Measurements from ENCODE around the gene CFH. TPM values are rescaled to one million over a fixed set of nuclear protein-coding genes. Genes with fewer than 3 reads are reported as not detected.

CFH gene
- polyA plus RNA-seq, 1 of the 3 experiments (the other 2 are of a cell fraction), result 2.9 TPM

GRCh38 chr1:196669693-196670092 lies 17.9 kb downstream of the CFH start (continued):
- TF ChIP-seq CTCF (IDR thresholded peaks at IDR 0.05), result no peak
- TF ChIP-seq POLR2AphosphoS5 (IDR thresholded peaks at IDR 0.05; ENCODE audit: low read depth, low read length), result no peak

DNA sequence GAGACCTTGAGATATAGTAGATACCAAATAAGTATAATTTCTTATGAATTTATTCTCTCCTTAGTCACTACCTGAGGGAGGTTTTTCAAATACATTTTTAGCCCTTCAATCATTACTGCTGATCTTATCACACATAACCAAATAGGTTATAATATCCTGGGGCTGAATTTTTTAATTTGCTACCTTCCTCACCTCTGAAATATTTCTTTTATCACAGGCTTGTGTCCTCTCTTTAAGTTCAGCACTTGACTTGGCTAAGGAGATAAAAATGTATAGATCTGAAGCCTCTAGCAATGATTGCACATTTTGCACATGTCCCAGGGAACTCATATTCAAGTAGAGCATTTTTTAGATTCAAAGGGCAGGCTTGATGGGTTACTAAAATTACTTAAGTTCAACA lies 23.1 kb downstream of the CFH start:
- no peaks in the 10 kb centered on the region for H3K36me3 ChIP-seq (replicated peaks in 1 of 2; ENCODE audit: control insufficient read depth in 1 of 2, insufficient read depth in 2 of 2, low read length in 1 of 2)
- H3K27me3 ChIP-seq (ENCODE audit: insufficient read depth), result no peaks in the 10 kb centered on the region
- H3K79me2 ChIP-seq (ENCODE audit: insufficient read depth), result no peaks in the 10 kb centered on the region
- H3K9me3 ChIP-seq, result no peaks in the 10 kb centered on the region
- POLR2A ChIA-PET, result no interaction called here
- CTCF ChIA-PET, result no interaction called here
- no peak overlapping the region for H2AFZ ChIP-seq (ENCODE audit: low read depth)
- H3K4me1 ChIP-seq (ENCODE audit: control insufficient read depth in 1 of 2, insufficient read depth in 2 of 2, low read depth in 1 of 2, low read length in 1 of 2), result peaks cover 0 to 4% of the 10 kb centered on the region in 2 experiments; a peak in 2 of 4 replicates
- no peak overlapping the region for H3K4me3 ChIP-seq (ENCODE audit: low read depth in 2 of 2, low read length in 1 of 2)
- no peak overlapping the region for H3K27ac ChIP-seq (ENCODE audit: low read depth in 2 of 2, low read length in 1 of 2)
- no peaks in the 10 kb centered on the region for H3K9me2 ChIP-seq
- no peak for DNase-seq
- H3F3A ChIP-seq (replicated peaks; ENCODE audit: insufficient read depth), result peaks cover 20% of the 10 kb centered on the region
- H4K20me1 ChIP-seq (ENCODE audit: insufficient read depth), result no peaks in the 10 kb centered on the region
- H3K4me2 ChIP-seq, result no peak overlapping the region
- TF ChIP-seq RXRA (IDR thresholded peaks at IDR 0.05; ENCODE audit: borderline replicate concordance, low read depth) (no peak), EZH2phosphoT487 (IDR thresholded peaks at IDR 0.05; ENCODE audit: borderline replicate concordance, low read depth) (no peak), RFX5 (IDR thresholded peaks at IDR 0.05; ENCODE audit: low read length) (no peak), SIN3A (IDR thresholded peaks at IDR 0.05; ENCODE audit: borderline replicate concordance, low read depth, low read length) (no peak), IRF3 (IDR thresholded peaks at IDR 0.05; ENCODE audit: low read depth, low read length) (no peak), FOXJ3 (CRISPR knock-in tag; IDR thresholded peaks at IDR 0.05) (no peak), FOXM1 (IDR thresholded peaks at IDR 0.05; ENCODE audit: low read depth) (no peak), TCF12 (IDR thresholded peaks at IDR 0.05) (no peak), FOSL2 (IDR thresholded peaks at IDR 0.05; ENCODE audit: borderline replicate concordance, low read depth) (no peak), CTCF (IDR thresholded peaks at IDR 0.05) (no peak), MXI1 (IDR thresholded peaks at IDR 0.05; ENCODE audit: low read depth, low read length) (no peak), GATA2 (CRISPR knock-in tag; IDR thresholded peaks at IDR 0.05) (no peak)
- TF ChIP-seq, protein P1, sequence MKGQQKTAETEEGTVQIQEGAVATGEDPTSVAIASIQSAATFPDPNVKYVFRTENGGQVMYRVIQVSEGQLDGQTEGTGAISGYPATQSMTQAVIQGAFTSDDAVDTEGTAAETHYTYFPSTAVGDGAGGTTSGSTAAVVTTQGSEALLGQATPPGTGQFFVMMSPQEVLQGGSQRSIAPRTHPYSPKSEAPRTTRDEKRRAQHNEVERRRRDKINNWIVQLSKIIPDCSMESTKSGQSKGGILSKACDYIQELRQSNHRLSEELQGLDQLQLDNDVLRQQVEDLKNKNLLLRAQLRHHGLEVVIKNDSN (IDR thresholded peaks at IDR 0.05; ENCODE audit: borderline replicate concordance, low read depth), result no peak
- TF ChIP-seq, protein P2, sequence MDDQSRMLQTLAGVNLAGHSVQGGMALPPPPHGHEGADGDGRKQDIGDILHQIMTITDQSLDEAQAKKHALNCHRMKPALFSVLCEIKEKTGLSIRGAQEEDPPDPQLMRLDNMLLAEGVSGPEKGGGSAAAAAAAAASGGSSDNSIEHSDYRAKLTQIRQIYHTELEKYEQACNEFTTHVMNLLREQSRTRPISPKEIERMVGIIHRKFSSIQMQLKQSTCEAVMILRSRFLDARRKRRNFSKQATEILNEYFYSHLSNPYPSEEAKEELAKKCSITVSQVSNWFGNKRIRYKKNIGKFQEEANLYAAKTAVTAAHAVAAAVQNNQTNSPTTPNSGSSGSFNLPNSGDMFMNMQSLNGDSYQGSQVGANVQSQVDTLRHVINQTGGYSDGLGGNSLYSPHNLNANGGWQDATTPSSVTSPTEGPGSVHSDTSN (IDR thresholded peaks at IDR 0.05), result no peak
- TF ChIP-seq, protein P3, sequence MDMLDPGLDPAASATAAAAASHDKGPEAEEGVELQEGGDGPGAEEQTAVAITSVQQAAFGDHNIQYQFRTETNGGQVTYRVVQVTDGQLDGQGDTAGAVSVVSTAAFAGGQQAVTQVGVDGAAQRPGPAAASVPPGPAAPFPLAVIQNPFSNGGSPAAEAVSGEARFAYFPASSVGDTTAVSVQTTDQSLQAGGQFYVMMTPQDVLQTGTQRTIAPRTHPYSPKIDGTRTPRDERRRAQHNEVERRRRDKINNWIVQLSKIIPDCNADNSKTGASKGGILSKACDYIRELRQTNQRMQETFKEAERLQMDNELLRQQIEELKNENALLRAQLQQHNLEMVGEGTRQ (IDR thresholded peaks at IDR 0.05; ENCODE audit: borderline replicate concordance, low read depth, low read length), result no peak
- TF ChIP-seq, protein P4, sequence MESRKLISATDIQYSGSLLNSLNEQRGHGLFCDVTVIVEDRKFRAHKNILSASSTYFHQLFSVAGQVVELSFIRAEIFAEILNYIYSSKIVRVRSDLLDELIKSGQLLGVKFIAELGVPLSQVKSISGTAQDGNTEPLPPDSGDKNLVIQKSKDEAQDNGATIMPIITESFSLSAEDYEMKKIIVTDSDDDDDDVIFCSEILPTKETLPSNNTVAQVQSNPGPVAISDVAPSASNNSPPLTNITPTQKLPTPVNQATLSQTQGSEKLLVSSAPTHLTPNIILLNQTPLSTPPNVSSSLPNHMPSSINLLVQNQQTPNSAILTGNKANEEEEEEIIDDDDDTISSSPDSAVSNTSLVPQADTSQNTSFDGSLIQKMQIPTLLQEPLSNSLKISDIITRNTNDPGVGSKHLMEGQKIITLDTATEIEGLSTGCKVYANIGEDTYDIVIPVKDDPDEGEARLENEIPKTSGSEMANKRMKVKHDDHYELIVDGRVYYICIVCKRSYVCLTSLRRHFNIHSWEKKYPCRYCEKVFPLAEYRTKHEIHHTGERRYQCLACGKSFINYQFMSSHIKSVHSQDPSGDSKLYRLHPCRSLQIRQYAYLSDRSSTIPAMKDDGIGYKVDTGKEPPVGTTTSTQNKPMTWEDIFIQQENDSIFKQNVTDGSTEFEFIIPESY (IDR thresholded peaks at IDR 0.05; ENCODE audit: borderline replicate concordance, low read depth), result no peak
- no peak overlapping the region for H3K9ac ChIP-seq
